Right kidney (tissue), 1 donor: ENCODE results near the gene MYRIP.
"Not testable (repeated sequence)": the region's sequence is repeated elsewhere in the genome, so short reads cannot be mapped to it uniquely, and the experiment has no call there.

Experiments
- DNase-seq: peaks from one replicate; pipeline ENCODE4 v3.0.0-alpha.2; 2016

Gene MYRIP

DNA sequence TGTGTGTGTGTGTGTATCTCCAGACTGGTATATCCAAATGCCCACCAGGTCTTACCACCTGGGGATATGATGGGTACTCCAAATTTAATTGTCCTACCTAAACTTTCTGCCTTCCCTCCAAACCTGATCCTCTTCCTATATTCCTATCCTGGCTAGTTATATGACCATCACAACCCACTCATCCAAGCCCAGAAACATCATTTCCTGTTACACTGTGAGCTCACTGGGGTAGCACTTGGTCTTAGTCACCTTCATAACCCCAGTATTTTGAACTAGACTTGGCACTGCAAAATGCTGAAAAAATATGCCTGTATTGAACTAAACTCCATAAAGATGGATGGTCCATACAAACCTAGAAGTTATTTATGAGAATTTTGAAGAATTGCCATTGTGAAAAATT lies 321.3 kb downstream of the MYRIP start:
- DNase-seq = no peak

DNA sequence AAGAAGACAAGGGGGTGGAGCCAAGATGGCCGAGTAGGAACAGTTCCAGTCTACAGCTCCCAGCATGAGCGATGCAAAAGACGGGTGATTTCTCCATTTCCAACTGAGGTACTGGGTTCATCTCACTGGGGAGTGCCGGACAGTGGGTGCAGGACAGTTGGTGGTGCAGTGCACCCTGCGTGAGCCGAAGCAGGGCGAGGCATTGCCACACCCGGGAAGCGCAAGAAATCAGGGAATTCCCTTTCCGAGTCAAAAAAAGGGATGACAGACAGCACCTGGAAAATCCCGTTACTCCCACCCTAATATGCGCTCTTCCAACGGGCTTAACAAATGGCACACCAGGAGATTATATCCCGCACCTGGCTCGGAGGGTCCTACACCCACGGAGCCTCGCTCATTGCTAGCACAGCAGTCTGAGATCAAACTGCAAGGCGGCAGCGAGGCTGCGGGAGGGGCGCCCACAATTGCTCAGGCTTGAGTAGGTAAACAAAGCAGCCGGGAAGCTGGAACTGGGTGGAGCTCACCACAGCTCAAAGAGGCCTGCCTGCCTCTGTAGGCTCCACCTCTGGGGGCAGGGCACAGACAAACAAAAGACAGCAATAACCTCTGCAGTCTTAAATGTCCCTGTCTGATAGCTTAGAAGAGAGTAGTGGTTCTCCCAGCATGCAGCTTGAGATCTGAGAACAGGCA lies 324.6 kb downstream of the MYRIP start:
- not testable (repeated sequence) for DNase-seq

GRCh38 chr3:40137591-40138295 lies 328.3 kb downstream of the MYRIP start:
- DNase-seq = no peak

DNA sequence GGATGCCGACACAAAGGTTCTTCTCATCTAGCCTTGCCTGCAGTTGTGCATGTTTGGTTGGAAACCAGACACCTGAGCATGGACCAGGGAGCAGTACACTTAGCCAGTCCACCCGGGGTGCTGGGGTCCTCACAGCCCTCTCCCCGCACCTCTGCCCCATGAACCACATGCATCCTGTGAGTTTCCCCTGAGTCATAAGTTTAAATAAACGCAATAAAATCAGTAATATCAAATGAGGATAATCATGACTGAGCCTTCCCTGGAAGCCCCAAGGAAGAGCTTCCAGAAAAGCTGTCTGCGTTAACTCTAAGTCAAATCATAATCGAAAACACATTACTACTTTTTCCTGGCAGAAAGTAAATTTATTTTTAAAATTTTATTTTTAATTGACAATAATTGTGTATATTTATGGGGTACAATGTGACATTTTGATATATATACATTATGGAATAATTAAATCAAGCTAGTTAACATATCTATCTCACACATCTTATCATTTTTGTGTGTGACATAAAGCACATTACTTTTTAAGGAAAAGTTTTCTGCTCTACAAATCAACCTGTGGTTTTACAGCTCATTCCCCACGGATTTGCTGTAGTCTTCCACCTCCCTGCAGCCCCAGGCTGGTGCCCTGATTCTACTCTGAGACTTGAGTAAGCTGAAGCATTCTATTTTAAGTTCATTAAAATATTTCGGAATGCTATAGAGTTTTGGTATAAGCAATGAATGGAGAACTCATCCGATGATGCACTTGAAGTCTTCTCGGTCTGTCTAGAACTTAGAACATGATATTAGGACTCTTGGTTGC lies 334.1 kb downstream of the MYRIP start:
- DNase-seq = no peak

- no peak for DNase-seq
These were observed 339.4 kb downstream of the MYRIP start for GRCh38 chr3:40148827-40149226.

- no peak for DNase-seq
These were observed 343.2 kb downstream of the MYRIP start for GRCh38 chr3:40152482-40153133.

- no peak for DNase-seq
These were observed 351.5 kb downstream of the MYRIP start for GRCh38 chr3:40160933-40161332.

DNA sequence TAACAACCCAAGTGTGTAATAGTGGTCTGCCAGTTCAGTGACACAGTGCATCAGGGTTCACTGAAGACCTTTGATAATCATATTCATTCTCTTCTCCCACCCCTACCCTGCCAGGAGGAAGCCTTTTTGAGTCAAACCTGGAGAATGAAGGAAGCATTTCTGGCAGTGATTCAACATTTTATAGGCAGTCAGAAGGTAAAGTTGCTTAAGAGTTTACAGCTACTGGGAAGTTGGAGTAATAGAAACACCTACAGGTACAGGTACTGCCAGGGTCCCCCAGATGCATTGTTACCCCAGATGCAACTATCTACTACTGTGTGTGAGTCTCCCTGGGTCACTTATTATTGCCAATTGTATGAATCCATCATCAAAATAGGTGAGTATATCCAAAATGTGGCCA lies 353.2 kb downstream of the MYRIP start:
- DNase-seq = no peak

GRCh38 chr3:40166997-40167396 lies 357.6 kb downstream of the MYRIP start:
- DNase-seq = no peak

DNA sequence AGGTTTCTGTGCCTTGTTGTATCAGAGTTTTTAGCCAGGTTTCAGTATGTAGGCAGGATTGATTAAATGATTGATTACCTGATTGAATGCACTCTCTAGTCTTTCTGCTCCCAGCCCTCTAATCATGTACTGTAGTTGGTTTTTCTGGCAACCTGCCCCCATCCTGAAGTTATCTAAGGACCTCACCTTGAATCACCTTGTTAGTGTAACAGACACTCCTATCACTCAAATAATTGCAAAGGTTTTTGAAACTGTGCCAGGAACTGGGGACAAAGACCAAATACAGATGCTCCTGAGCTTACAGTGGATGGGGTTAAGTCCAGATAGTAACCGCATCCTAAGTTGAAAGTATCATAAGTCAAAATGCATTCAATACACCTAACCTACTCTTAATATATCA lies 358.5 kb downstream of the MYRIP start:
- DNase-seq = no peak

- no peak for DNase-seq
These were observed 360.6 kb downstream of the MYRIP start for GRCh38 chr3:40169983-40170382.

DNA sequence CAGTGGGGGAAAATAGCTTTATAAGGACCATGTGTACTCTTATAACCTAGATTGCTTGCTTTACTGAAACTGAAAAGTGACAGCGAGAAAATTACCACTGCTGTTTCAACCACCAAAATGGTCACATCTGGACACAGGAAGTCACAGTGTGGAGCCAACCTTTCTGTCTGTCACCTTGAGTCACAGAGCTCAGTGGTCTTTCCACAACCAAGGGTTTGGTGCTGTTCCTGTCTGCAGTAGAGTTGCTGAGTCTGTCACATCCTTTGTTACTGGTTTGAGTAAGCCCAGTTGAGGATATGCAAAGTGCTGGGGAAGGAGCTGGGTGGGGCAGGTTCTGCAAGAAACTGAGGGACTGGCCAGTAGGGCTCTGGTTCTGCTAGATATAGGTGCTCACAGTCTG lies 361.0 kb downstream of the MYRIP start:
- DNase-seq = no peak

GRCh38 chr3:40172560-40172959 lies 363.2 kb downstream of the MYRIP start:
- no peak for DNase-seq

GRCh38 chr3:40173227-40173721 lies 363.9 kb downstream of the MYRIP start:
- no peak for DNase-seq

DNA sequence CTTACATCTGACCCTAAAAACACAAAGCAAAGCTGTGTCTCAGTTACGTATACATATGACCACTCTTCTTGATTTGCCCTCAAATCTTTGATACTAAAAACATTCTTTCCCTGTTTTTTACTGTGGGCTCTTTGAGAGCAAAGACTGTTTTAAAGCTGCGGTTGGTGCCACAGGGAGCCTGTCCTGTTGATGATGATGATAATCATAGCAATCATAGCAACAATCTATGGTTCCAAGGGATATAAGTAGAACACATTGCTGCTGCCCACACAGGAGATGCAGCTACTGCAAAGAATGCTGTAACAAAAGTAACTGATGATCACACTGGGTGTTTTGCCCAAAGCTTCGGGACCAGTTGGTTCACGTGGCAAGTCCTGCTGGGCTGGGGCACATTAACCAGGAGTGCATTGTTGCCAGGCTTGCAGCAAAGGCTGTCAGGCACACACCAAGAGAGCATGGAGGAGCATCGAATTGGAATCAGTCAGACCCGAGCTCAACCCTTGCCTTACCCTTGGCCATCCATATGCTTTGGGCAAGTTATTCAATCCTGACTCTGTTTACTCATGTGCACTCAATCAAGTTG lies 368.7 kb downstream of the MYRIP start:
- DNase-seq = no peak

GRCh38 chr3:40179016-40179415 lies 369.6 kb downstream of the MYRIP start:
- peak; percentile 44 for DNase-seq

DNA sequence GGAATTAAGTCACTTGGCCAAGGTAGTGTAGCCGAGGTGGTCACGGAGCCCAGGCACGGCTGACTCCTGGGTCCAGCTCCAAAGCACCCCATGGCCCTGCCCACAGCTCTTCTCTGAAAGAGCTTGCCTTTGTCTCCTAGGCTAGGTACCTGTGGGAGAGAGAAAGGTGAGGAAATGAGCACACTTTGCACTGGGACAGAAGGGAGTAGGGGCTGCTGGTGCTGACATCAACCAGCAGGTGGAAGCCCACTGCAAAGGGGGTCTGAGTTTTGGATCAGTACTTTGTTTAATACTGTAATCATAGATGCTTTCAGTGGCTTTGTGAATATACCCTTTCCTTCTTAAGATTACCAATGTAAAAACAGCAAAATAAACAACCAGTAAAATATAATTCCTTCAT lies 371.8 kb downstream of the MYRIP start:
- no peak for DNase-seq

DNA sequence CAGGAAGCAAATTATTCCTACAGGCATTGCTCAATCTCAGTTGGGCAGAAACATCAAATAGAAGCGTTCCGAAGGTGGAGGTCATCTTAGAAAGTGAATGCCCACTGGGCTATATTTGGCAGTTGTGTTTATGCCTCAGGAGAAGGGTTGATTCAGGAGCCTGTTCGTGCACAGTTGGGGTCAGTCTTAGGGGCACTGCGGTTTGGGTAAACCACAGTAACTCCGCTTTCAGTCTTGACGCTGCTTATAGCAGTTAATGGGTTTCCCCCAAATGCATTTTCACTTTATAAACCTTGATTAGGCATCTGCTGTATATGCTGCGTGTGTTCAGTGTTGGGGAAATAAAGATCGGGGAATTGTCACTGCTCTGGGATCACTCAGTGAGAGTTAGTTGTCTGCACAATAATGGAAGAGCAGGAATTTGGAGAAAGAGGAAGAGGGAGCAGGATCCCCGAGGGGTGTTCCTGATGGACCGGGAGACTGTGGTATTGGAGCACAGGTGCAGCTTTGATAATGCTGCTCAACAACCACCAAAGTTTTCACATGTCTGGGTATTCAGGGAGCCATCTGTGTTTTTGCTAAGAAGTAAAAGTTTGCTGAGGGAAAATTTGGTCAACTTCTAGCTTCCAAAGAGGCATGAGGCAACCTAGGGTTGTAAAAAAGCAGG lies 375.8 kb downstream of the MYRIP start:
- DNase-seq = no peak

- no peak for DNase-seq
These were observed 377.1 kb downstream of the MYRIP start for GRCh38 chr3:40186508-40186907.

DNA sequence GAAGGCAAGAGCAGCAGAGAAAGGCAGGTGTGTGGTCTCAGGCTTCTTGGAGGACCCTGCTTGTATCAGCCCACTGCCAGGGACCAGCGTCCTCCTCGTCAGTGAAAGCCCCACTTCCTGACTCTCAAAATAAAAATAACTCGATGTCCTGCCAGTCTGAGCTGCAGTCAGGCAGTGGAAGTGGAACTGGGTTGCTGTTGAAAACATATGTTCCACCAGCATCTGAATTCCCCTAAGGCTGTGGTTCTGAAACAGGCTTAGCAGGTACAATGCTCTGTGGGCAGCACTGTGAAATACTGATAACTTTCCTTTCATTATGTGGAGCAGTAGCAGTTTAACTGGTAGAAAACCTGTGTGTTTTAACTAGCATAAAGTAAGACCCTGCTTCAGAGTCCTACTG lies 378.5 kb downstream of the MYRIP start:
- DNase-seq = no peak

DNA sequence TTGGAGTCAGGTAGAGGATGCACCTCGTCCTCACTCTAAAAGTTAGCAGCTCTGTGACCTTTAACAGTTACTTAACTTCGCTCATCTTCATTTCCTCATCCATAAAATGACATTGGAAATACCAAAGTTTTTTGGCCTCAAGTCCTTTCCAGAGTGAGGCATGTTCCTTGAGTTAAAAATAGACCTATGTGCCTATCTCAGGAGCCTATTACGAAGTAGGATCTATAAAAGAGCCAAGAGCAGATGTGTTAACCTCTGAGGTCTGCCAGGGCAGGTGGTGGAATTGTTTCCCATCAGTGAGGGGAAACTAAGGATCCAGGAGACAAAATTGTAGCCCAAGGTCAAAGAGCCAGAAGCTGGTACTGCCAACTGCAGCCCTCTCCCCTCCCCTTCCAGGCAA lies 379.7 kb downstream of the MYRIP start:
- no peak for DNase-seq

- no peak for DNase-seq
These were observed 380.6 kb downstream of the MYRIP start for GRCh38 chr3:40190056-40190455.
